Naive thymus-derived CD4-positive, alpha-beta T cell (primary cell): ENCODE measurements around the gene SCN11A. TPM values are rescaled to one million over a fixed set of nuclear protein-coding genes. Genes with fewer than 3 reads are reported as not detected.

ENCODE experiments used
- ATAC-seq: fragments of 150-1000 bp; cut with Tn5 transposase; 2 replicates; pipeline ENCODE4 v1.10.0; 2021; ENCODE audit warnings: mild to moderate bottlenecking, moderate library complexity
- CTCF ChIA-PET: fragments of 350-600 bp; sonication (Branson Sonifier 250); formaldehyde crosslinking; loops from one replicate; lab custom pipeline; 2021; ENCODE audit warnings: antibody characterized with exemption; lab: Charles Lee
- POLR2A ChIA-PET: fragments of 350-600 bp; sonication (Branson Sonifier 250); formaldehyde crosslinking; loops from one replicate; lab custom pipeline; 2021; ENCODE audit warnings: antibody characterized with exemption, inconsistent platforms; lab: Charles Lee
- DNase-seq, 9 donors: peaks; one replicate each; pipeline versions ENCODE4 v3.0.0 to v3.0.0-alpha.2; 2020 to 2022; ENCODE audit warnings: mixed read lengths in 1 of 9
- H3K27ac ChIP-seq: one replicate; pipeline ENCODE4 v1.7.0; 2013; ENCODE audit warnings: mild to moderate bottlenecking, low read depth, low read length, moderate library complexity
- H3K27me3 ChIP-seq, 2 donors: one replicate each; pipeline ENCODE4 v1.7.0; 2013; ENCODE audit warnings: low read length in 2 of 2, mild to moderate bottlenecking in 2 of 2, moderate library complexity in 2 of 2; ENCODE audit not compliant: control insufficient read depth in 2 of 2, insufficient read depth in 2 of 2
- H3K36me3 ChIP-seq, 3 experiments: 1 replicate in 2 of 3; 2 replicates in 1 of 3; pipeline ENCODE4 v1.7.0; 2013; ENCODE audit warnings: low read length in 3 of 3, mild to moderate bottlenecking in 3 of 3, moderate library complexity in 1 of 3; ENCODE audit not compliant: insufficient read depth in 3 of 3, control insufficient read depth in 2 of 3
- H3K4me1 ChIP-seq, 2 donors: one replicate each; pipeline ENCODE4 v1.7.0; 2013; ENCODE audit warnings: low read length in 2 of 2, mild to moderate bottlenecking in 2 of 2, moderate library complexity in 1 of 2; ENCODE audit not compliant: control insufficient read depth in 2 of 2, insufficient read depth in 2 of 2
- H3K4me3 ChIP-seq: 2 replicates; pipeline ENCODE4 v1.7.0; 2013; ENCODE audit warnings: mild to moderate bottlenecking, low read length
- H3K9me3 ChIP-seq, 3 experiments: 1 replicate in 2 of 3; 2 replicates in 1 of 3; pipeline ENCODE4 v1.7.0; 2013; ENCODE audit warnings: low read length in 3 of 3; ENCODE audit not compliant: control insufficient read depth in 2 of 3
- H3K27ac Mint-ChIP-seq, 9 donors: one replicate each; pipeline ENCODE4 v1.8.0; 2020 to 2022; ENCODE audit warnings: mixed read lengths in 9 of 9, mild to moderate bottlenecking in 8 of 9, moderate library complexity in 5 of 9, inconsistent platforms in 2 of 9
- H3K27me3 Mint-ChIP-seq, 5 donors: one replicate each; pipeline ENCODE4 v1.8.0; 2021 to 2022; ENCODE audit warnings: mixed read lengths in 5 of 5, mild to moderate bottlenecking in 1 of 5
- H3K36me3 Mint-ChIP-seq, 5 donors: one replicate each; pipeline ENCODE4 v1.8.0; 2020 to 2022; ENCODE audit warnings: mixed read lengths in 5 of 5, mild to moderate bottlenecking in 3 of 5, inconsistent platforms in 1 of 5
- H3K4me1 Mint-ChIP-seq, 7 donors: one replicate each; pipeline ENCODE4 v1.8.0; 2020 to 2022; ENCODE audit warnings: mixed read lengths in 7 of 7, mild to moderate bottlenecking in 3 of 7, inconsistent platforms in 1 of 7
- H3K4me3 Mint-ChIP-seq, 10 donors: one replicate each; pipeline ENCODE4 v1.8.0; 2020 to 2022; ENCODE audit warnings: mild to moderate bottlenecking in 10 of 10, mixed read lengths in 10 of 10, moderate library complexity in 6 of 10, inconsistent platforms in 2 of 10
- H3K9me3 Mint-ChIP-seq, 11 donors: one replicate each; pipeline ENCODE4 v1.8.0; 2020 to 2022; ENCODE audit warnings: mixed read lengths in 11 of 11, mild to moderate bottlenecking in 4 of 11, inconsistent platforms in 1 of 11, moderate library complexity in 1 of 11
- intact Hi-C, 2 donors: fragments of 100-400 bp; cut with micrococcal nuclease; formaldehyde crosslinking; loops; one replicate each; pipeline ENCODE4 v1.15.1; 2023
- polyA plus RNA-seq, 2 donors: library from polyadenylated mRNA; unstranded; fragments of 300-500 nt; fragmentation: Illumina TruSeq; gene quantifications; one replicate each; pipeline ENCODE4 v1.2.3, GENCODE V29; 2021
- total RNA-seq, 6 experiments: library from RNA in 5 of 6; stranded (reverse) in 5 of 6; gene quantifications; 1 replicate in 5 of 6; 2 replicates in 1 of 6; pipeline ENCODE4 v1.2.3 and lab custom pipeline; 2021 to 2026

Gene SCN11A
- total and polyA plus RNA-seq, 7 experiments from 2014 or later, result 0.07 to 0.32 (median 0.19) TPM; not detected in 2

DNA sequence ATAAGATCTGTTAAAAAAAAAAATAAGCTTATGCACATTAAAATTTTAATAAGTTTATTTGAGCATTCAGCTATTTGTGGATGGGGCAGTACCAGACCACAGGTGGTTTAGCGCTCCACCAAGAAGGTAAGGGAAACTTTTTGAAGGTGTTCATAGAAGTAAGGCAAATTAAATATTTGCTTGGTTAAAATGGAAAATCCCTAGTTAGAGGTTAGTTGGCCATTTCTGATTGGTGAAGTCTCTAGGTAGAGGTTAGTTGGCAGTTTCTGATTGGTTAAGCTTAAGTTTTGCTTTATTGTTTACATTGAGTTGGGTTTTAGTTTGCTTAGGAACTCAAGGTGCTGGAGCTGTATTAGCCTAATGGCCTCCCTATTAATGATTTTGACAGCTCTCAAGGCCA lies 30.7 kb downstream of the SCN11A start:
- no peak overlapping the region for H3K4me3 ChIP-seq
- ChIA-PET POLR2A (no interaction called here), CTCF (no interaction called here)
- H3K27ac ChIP-seq, result no peak overlapping the region
- Mint-ChIP-seq H3K36me3 (peaks cover 0 to 6% (median 0%) of the 10 kb centered on the region in 5 donors), H3K27ac (no peak overlapping the region), H3K4me1 (peaks cover 0 to 9% (median 0%) of the 10 kb centered on the region in 7 donors), H3K27me3 (peaks cover 6 to 35% (median 18%) of the 10 kb centered on the region in 5 donors), H3K4me3 (no peak overlapping the region), H3K9me3 (no peaks in the 10 kb centered on the region)
- ATAC-seq, result no peak
- no peaks in the 10 kb centered on the region for H3K36me3 ChIP-seq
- no peaks in the 10 kb centered on the region for H3K9me3 ChIP-seq
- no peaks in the 10 kb centered on the region for H3K27me3 ChIP-seq
- no peaks in the 10 kb centered on the region for H3K4me1 ChIP-seq
- DNase-seq, result no peak
- intact Hi-C loops, result no loop called here

DNA sequence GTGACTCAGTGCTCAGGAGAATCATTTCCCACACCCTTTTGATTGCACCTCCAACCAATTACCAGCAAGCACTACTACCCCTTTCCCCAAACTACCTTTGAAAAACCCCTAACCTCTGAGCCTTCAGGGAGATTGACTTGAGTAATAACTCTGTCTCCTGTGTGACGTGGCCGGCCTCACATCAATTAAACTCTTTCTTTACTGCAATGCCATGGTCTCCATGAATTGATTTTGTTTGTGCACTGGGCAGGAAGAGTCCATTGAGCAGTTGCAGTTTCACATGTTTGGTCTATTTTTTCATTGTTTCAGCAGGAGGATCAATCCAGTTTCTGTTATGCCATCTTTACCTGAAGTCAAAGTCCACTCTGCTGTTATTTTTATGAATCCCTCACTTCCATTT lies 32.4 kb downstream of the SCN11A start:
- ChIA-PET POLR2A (no interaction called here), CTCF (no interaction called here)
- no peaks in the 10 kb centered on the region for H3K36me3 ChIP-seq
- Mint-ChIP-seq H3K9me3 (no peaks in the 10 kb centered on the region), H3K27ac (no peak overlapping the region), H3K27me3 (peaks cover 6 to 43% (median 21%) of the 10 kb centered on the region in 5 donors), H3K36me3 (peaks cover 0 to 6% (median 0%) of the 10 kb centered on the region in 5 donors), H3K4me3 (no peak overlapping the region), H3K4me1 (peaks cover 0 to 6% (median 0%) of the 10 kb centered on the region in 7 donors)
- H3K27me3 ChIP-seq, result no peaks in the 10 kb centered on the region
- H3K4me1 ChIP-seq, result no peaks in the 10 kb centered on the region
- no peak overlapping the region for H3K4me3 ChIP-seq
- intact Hi-C loops, result no loop called here
- H3K27ac ChIP-seq, result no peak overlapping the region
- no peak for ATAC-seq
- no peaks in the 10 kb centered on the region for H3K9me3 ChIP-seq
- no peak for DNase-seq

DNA sequence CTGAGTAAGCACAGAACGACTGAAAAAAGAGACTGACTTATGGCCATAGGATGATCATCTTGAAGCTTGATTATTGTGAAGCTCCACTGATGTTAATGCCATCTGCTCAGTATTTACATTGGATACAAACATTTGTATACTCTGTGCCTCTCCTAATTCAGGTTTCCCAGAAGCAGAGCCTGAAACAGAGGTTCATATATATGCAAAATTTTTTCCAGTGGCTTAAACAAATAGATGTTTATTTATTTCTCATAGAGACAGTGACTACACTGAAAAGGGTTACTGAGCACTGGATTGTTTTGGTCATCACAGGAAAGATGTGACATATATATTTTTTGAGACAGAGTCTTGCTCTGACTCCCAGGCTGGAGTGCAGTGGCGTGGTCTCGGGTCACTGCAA lies 36.3 kb downstream of the SCN11A start:
- intact Hi-C loops, result no loop called here
- Mint-ChIP-seq H3K4me1 (peaks cover 0 to 3% (median 0%) of the 10 kb centered on the region in 7 donors), H3K27me3 (peaks cover 11 to 45% (median 22%) of the 10 kb centered on the region in 5 donors), H3K36me3 (peaks cover 0 to 4% (median 0%) of the 10 kb centered on the region in 5 donors), H3K4me3 (no peak overlapping the region), H3K27ac (no peak overlapping the region), H3K9me3 (peaks cover 0 to 4% (median 0%) of the 10 kb centered on the region in 11 donors)
- ATAC-seq, result no peak
- H3K36me3 ChIP-seq, result no peaks in the 10 kb centered on the region
- DNase-seq, result no peak
- no peaks in the 10 kb centered on the region for H3K4me1 ChIP-seq
- POLR2A ChIA-PET, result no interaction called here
- H3K4me3 ChIP-seq, result no peak overlapping the region
- no peaks in the 10 kb centered on the region for H3K27me3 ChIP-seq
- CTCF ChIA-PET, result no interaction called here
- H3K9me3 ChIP-seq, result no peaks in the 10 kb centered on the region
- H3K27ac ChIP-seq, result no peak overlapping the region

DNA sequence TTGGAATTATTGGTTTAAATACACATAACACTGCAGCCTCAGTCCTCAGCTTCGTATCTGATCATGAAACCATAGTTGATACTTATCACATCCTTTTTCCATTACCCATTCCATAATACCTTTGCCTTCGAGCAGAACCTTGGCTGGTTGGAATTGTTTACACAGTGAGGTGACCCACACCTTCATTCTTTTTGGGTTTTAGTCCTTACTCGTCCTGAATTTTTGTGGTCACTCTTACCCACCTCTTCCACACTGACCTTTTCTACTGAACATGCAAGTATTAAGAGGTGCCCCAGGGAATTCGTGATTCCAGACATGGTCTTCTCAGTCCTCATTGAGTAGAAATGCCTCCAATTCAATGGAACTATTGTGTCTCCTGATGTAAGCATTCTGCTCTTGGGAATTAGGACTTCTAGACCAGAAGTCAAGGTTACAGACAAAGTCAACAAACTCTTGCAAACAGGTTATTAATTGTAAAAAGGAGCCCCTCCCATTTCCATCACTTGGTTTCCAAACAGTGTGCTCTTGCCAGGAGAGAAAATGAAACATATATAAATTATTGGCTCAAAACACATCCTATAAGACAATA lies 37.7 kb downstream of the SCN11A start:
- peaks cover 0 to 4% (median 0%) of the 10 kb centered on the region in 5 donors for H3K36me3 Mint-ChIP-seq
- H3K9me3 Mint-ChIP-seq, result peaks cover 0 to 4% (median 0%) of the 10 kb centered on the region in 11 donors
- H3K4me1 Mint-ChIP-seq, result peaks cover 0 to 3% (median 0%) of the 10 kb centered on the region in 7 donors
- DNase-seq (no peak), ATAC-seq (no peak)
- CTCF ChIA-PET, result no interaction called here
- H3K4me3 Mint-ChIP-seq, result no peak overlapping the region
- H3K27me3 Mint-ChIP-seq, result peaks cover 11 to 39% (median 21%) of the 10 kb centered on the region in 5 donors
- intact Hi-C loops, result no loop called here
- Histone ChIP-seq H3K9me3 (no peaks in the 10 kb centered on the region), H3K36me3 (no peaks in the 10 kb centered on the region), H3K4me1 (no peaks in the 10 kb centered on the region), H3K27me3 (no peaks in the 10 kb centered on the region), H3K27ac (no peak overlapping the region), H3K4me3 (no peak overlapping the region)
- no peak overlapping the region for H3K27ac Mint-ChIP-seq
- POLR2A ChIA-PET, result no interaction called here

DNA sequence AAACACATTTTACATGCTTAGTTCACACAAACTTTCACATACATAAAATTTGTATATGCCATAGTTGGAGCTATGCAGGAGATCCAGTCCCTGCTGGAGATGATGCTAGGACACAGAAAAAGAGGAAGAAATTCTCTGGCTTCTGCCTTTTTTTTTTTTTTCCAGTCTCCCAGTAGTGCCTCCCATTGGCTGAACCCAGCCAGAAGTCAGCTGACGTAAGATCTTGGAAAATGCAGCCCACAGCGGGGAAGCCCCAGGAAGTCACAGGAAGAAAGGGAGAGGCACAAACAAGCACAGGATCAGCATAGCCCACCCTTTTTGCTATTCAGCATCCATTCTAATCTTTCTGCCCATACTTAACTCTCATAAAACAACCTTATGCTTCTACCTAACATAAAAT lies 38.5 kb downstream of the SCN11A start:
- CTCF ChIA-PET, result no interaction called here

DNA sequence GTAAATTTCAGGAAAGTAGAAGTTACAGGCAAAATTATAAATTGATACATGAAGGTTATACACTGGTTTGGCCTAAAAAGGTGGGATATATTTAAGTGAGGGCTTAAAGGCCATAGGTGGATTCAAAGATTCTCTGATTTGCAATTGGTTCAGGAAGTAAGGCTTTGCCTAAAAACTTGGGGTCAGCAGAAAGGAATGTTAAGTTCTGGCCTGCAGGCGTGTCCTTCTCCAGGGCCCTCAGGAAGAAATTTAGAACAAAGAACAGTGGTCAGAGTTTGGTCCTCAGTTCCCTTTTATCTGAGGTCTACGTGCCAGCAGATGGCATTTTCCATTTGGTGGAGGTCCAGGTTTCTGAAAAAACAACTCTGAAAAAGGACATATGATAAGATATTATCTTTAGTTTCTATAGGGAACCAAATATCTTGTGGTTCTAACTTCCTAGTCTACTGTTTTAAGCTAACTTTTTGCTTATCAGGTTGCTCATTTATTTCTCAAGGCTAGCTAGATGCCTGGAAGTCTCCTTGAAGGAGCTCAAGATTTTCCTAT lies 40.5 kb downstream of the SCN11A start:
- Mint-ChIP-seq H3K4me3 (no peak overlapping the region), H3K36me3 (no peaks in the 10 kb centered on the region), H3K4me1 (no peaks in the 10 kb centered on the region), H3K27ac (no peak overlapping the region), H3K27me3 (peaks cover 21 to 47% (median 27%) of the 10 kb centered on the region in 5 donors), H3K9me3 (peaks cover 0 to 4% (median 0%) of the 10 kb centered on the region in 11 donors)
- no peaks in the 10 kb centered on the region for H3K9me3 ChIP-seq
- H3K36me3 ChIP-seq, result no peaks in the 10 kb centered on the region
- no peaks in the 10 kb centered on the region for H3K4me1 ChIP-seq
- no peak overlapping the region for H3K4me3 ChIP-seq
- ATAC-seq (no peak), DNase-seq (no peak)
- CTCF ChIA-PET, result no interaction called here
- POLR2A ChIA-PET, result no interaction called here
- H3K27ac ChIP-seq, result no peak overlapping the region
- no peaks in the 10 kb centered on the region for H3K27me3 ChIP-seq
- intact Hi-C loops, result no loop called here

More for the DNA sequence above, 38.5 kb downstream of the SCN11A start:
- DNase-seq (no peak), ATAC-seq (no peak)
- peaks cover 0 to 3% (median 0%) of the 10 kb centered on the region in 5 donors for H3K36me3 Mint-ChIP-seq
- Histone ChIP-seq H3K9me3 (no peaks in the 10 kb centered on the region), H3K36me3 (no peaks in the 10 kb centered on the region), H3K27ac (no peak overlapping the region), H3K4me3 (no peak overlapping the region), H3K4me1 (no peaks in the 10 kb centered on the region), H3K27me3 (no peaks in the 10 kb centered on the region)
- H3K4me3 Mint-ChIP-seq, result no peak overlapping the region
- H3K9me3 Mint-ChIP-seq, result peaks cover 0 to 4% (median 0%) of the 10 kb centered on the region in 11 donors
- POLR2A ChIA-PET, result no interaction called here
- peaks cover 11 to 36% (median 22%) of the 10 kb centered on the region in 5 donors for H3K27me3 Mint-ChIP-seq
- H3K4me1 Mint-ChIP-seq, result peaks cover 0 to 3% (median 0%) of the 10 kb centered on the region in 7 donors
- no peak overlapping the region for H3K27ac Mint-ChIP-seq
- intact Hi-C loops, result no loop called here

DNA sequence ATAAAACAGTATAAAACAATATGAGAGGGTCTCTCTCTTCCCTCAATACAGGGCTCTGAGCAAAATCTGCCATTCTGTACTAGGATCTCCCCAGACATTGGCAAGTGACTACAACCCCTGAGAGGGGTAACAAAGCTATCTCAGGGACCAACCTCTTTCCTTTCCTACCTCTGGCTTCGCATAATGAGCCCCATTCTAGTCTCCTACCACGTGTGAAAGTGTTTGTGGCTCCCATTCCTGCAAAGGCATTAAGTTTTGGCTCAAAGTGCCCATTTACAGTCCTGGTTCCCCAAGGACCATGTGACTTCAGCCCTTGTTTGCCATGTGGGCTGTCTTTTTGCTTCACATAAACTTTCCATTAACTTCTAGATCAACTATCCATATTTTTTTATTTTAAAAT lies 46.4 kb downstream of the SCN11A start:
- Mint-ChIP-seq H3K9me3 (peaks cover 0 to 4% (median 0%) of the 10 kb centered on the region in 11 donors), H3K4me3 (no peak overlapping the region), H3K27ac (no peak overlapping the region), H3K27me3 (peaks cover 10 to 28% (median 16%) of the 10 kb centered on the region in 5 donors), H3K4me1 (peaks cover 0 to 1% (median 0%) of the 10 kb centered on the region in 7 donors), H3K36me3 (no peaks in the 10 kb centered on the region)
- ChIA-PET CTCF (no interaction called here), POLR2A (no interaction called here)
- no peak overlapping the region for H3K4me3 ChIP-seq
- no peak overlapping the region for H3K27ac ChIP-seq
- DNase-seq, result no peak
- H3K36me3 ChIP-seq, result no peaks in the 10 kb centered on the region
- intact Hi-C loops, result no loop called here
- no peaks in the 10 kb centered on the region for H3K9me3 ChIP-seq
- no peaks in the 10 kb centered on the region for H3K4me1 ChIP-seq
- H3K27me3 ChIP-seq, result no peaks in the 10 kb centered on the region
- ATAC-seq, result no peak
